HL-60 (cell line): ENCODE data around the gene PTPMT1.
A peak's percentile ranks its signal among the peaks of the same experiment; 100 is the strongest.

ENCODE experiments used
- DNase-seq, 2 experiments: peaks; one replicate each; pipeline ENCODE4 v3.0.0-alpha.2; 2010 to 2020; ENCODE audit warnings: low read depth in 1 of 2, low spot score in 1 of 2
- H3K27ac ChIP-seq: fragments of 250-450 bp; sonication (Bioruptor Pico); replicated peaks from 2 replicates; pipeline ENCODE4 v1.5.1; 2020; ENCODE audit warnings: mild to moderate bottlenecking, moderate library complexity
- H3K27me3 ChIP-seq: fragments of 250-450 bp; sonication (Bioruptor Pico); 2 replicates; pipeline ENCODE4 v1.5.1; 2021; ENCODE audit warnings: mild to moderate bottlenecking, moderate library complexity; ENCODE audit not compliant: insufficient read depth, poor library complexity, severe bottlenecking
- H3K4me3 ChIP-seq: replicated peaks from 2 replicates; pipeline ENCODE4 v1.5.1; 2011; ENCODE audit warnings: mild to moderate bottlenecking, control low read depth, low read length; ENCODE audit not compliant: insufficient read depth
- CTCF ChIP-seq: IDR thresholded peaks from one replicate; pipeline ENCODE4 v1.5.1; 2011; ENCODE audit warnings: low read length, control low read depth, inconsistent platforms; ENCODE audit not compliant: insufficient read depth
- GABPA ChIP-seq: IDR thresholded peaks from 2 replicates; pipeline ENCODE4 v1.6.1; 2012; ENCODE audit warnings: low read depth
- POLR2AphosphoS5 ChIP-seq: IDR thresholded peaks from 2 replicates; pipeline ENCODE4 v1.6.1; 2012; ENCODE audit warnings: low read depth
- SPI1 ChIP-seq: IDR thresholded peaks from 2 replicates; pipeline ENCODE4 v1.6.1; 2012; ENCODE audit warnings: low read depth, mild to moderate bottlenecking, borderline replicate concordance
- TF ChIP-seq, protein P1 (sequence below): IDR thresholded peaks from 2 replicates; pipeline ENCODE4 v1.6.1; 2012; ENCODE audit warnings: low read depth; ENCODE audit not compliant: insufficient replicate concordance

The PTPMT1 gene

GRCh38 chr11:47569646-47570045, 4.2 kb downstream of the PTPMT1 start:
- TF ChIP-seq SPI1 = no peak
- no peak for TF ChIP-seq GABPA
- TF ChIP-seq, protein P1, sequence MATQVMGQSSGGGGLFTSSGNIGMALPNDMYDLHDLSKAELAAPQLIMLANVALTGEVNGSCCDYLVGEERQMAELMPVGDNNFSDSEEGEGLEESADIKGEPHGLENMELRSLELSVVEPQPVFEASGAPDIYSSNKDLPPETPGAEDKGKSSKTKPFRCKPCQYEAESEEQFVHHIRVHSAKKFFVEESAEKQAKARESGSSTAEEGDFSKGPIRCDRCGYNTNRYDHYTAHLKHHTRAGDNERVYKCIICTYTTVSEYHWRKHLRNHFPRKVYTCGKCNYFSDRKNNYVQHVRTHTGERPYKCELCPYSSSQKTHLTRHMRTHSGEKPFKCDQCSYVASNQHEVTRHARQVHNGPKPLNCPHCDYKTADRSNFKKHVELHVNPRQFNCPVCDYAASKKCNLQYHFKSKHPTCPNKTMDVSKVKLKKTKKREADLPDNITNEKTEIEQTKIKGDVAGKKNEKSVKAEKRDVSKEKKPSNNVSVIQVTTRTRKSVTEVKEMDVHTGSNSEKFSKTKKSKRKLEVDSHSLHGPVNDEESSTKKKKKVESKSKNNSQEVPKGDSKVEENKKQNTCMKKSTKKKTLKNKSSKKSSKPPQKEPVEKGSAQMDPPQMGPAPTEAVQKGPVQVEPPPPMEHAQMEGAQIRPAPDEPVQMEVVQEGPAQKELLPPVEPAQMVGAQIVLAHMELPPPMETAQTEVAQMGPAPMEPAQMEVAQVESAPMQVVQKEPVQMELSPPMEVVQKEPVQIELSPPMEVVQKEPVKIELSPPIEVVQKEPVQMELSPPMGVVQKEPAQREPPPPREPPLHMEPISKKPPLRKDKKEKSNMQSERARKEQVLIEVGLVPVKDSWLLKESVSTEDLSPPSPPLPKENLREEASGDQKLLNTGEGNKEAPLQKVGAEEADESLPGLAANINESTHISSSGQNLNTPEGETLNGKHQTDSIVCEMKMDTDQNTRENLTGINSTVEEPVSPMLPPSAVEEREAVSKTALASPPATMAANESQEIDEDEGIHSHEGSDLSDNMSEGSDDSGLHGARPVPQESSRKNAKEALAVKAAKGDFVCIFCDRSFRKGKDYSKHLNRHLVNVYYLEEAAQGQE = no peak
- TF ChIP-seq POLR2AphosphoS5 = no peak
- no peak for TF ChIP-seq CTCF
- Histone ChIP-seq H3K27ac (no peak overlapping the region), H3K4me3 (no peak overlapping the region), H3K27me3 (no peaks in the 10 kb centered on the region)
- no peak for DNase-seq

GRCh38 chr11:47570651-47571356, 5.4 kb downstream of the PTPMT1 start:
- no peak for DNase-seq
- Histone ChIP-seq H3K27ac (0 out of 2 replicates have a peak overlapping the region, but pooled peaks have one; percentile 19), H3K4me3 (no peak overlapping the region), H3K27me3 (no peaks in the 10 kb centered on the region)
- no peak for TF ChIP-seq POLR2AphosphoS5
- no peak for TF ChIP-seq CTCF
- no peak for TF ChIP-seq SPI1
- TF ChIP-seq, protein P1 = no peak
- TF ChIP-seq GABPA = no peak

- Histone ChIP-seq H3K4me3 (no peak overlapping the region), H3K27ac (no peak overlapping the region), H3K27me3 (no peaks in the 10 kb centered on the region)
- TF ChIP-seq, protein P1 = no peak
- TF ChIP-seq CTCF (no peak), GABPA (no peak), SPI1 (no peak)
- no peak for DNase-seq
Observed at GRCh38 chr11:47571357-47571729, 5.9 kb downstream of the PTPMT1 start.
